HG02610 (cell line): ENCODE measurements around the gene ZSCAN10.
"Not testable (repeated sequence)": the region's sequence is repeated elsewhere in the genome, so short reads cannot be mapped to it uniquely, and the experiment has no call there.

ENCODE experiments used
- ATAC-seq: cut with Tn5 transposase; IDR thresholded peaks from one replicate; pipeline ENCODE4 v1.9.1; 2021; ENCODE audit warnings: mild to moderate bottlenecking, moderate library complexity; ENCODE audit not compliant: unreplicated experiment

The ZSCAN10 gene

GRCh38 chr16:3086596-3087242 is 12.4 kb downstream of the ZSCAN10 start:
- no peak for ATAC-seq

- no peak for ATAC-seq
Measured at GRCh38 chr16:3085868-3086595, 13.1 kb downstream of the ZSCAN10 start.

GRCh38 chr16:3084969-3085670 is 14.0 kb downstream of the ZSCAN10 start:
- no peak for ATAC-seq

GRCh38 chr16:3084491-3084890 is 14.6 kb downstream of the ZSCAN10 start:
- ATAC-seq: no peak

- ATAC-seq: not testable (repeated sequence)
Measured at GRCh38 chr16:3083408-3083807, 15.7 kb downstream of the ZSCAN10 start.

- not testable (repeated sequence) for ATAC-seq
Measured at GRCh38 chr16:3081957-3082356, 17.1 kb downstream of the ZSCAN10 start.

- ATAC-seq: no peak
Measured at GRCh38 chr16:3080024-3080423, 19.1 kb downstream of the ZSCAN10 start.

DNA sequence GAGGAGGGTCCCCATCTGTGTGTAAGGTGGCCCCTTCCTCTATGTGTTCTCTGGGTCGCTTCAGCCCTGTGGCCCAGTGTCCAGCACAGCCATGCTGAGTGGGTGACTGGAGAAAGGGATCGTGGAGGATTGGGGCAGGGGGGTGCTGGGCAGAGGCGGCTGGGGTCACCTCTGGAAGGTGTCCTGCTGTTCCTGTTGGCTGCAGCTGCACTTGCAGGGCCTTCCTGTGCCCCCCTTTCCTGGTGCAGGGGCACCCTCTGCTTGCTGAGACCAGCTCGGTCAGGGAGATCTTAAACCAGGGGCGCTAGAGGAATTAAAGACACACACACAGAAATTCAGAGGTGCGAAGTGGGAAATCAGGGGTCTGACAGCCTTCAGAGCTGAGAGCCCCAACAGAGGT is 22.5 kb downstream of the ZSCAN10 start:
- ATAC-seq: no peak

GRCh38 chr16:3075946-3076345 is 23.1 kb downstream of the ZSCAN10 start:
- not testable (repeated sequence) for ATAC-seq

DNA sequence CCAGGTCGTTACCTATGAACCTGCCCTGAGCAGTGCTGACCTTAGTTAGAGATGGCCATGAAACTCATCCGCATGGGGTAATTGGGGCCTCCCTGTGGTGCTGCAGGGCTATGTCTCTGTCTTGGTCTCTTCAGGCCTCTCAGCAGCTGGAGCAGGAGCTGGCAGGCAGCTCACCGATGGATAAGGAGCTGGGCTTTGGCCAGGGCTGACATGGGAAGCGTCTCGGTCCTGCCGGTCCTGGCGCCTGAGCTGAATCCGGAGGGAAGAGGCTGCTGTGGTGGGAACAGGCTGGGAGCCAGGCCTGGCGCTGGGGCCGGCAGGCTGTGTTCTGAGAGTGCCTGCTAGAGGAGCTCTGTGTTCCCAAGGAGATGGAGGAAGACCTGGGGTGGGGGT is 23.6 kb downstream of the ZSCAN10 start:
- ATAC-seq: no peak

- ATAC-seq: peak; percentile 89
Measured at GRCh38 chr16:3074860-3075522, 24.1 kb downstream of the ZSCAN10 start.

DNA sequence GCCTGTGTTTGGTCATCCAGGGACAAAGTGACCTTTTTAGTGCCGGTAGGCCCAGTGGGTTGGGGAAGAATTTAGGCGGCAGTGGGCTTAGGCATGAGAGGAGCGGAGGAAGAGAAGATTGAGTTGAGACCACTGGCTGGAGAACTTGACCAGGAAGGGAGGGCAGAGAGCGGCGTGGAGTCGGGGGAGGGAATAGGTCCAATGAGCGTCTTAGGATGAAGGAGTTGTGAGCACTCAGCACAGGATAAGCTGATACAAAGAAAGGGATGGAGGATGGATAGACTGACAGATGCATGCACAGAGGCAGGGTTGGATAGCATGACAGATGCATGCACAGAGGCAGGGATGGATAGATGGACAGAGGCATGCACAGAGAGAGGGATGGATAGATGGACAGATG is 25.6 kb downstream of the ZSCAN10 start:
- ATAC-seq: no peak

- not testable (repeated sequence) for ATAC-seq
Measured at GRCh38 chr16:3072576-3073263, 26.4 kb downstream of the ZSCAN10 start.

DNA sequence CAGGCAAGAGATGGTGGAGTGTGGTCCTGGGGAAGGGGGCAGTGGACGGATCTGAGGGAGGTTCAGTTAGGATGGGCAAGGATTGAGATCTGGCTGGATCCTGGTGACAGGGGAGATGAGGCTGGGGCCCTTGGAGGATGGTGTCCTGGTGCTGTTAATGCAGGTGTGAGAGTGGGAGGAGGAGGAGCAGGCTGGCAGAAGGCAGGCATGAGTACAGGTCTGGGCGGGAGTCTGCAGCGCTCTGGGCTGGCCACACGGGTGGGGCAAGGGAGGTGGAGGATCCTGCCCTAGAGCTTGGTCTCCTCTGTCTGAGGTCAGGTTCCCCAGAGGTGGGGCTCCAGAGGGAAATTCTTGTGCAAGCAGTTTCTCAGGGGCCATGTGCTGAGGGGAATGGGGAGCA is 26.9 kb downstream of the ZSCAN10 start:
- ATAC-seq: not testable (repeated sequence)

DNA sequence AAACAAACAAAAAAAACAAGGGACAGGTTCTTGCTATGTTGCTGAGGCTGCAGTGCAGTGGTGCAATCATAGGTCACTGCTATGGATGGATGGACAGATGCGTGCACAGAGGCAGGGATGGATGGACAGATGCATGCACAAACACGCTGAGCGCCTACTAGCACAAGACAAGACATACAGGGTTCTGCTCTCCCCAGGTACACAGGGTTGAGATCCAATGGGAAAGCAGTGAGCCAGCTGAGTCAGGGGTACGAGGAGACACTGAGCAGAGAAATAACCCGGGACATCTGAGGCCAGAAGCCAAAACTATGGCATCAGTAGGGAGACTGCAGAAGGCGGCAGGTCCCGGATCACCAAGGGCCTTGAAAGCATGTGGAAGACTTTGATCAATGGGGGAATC is 27.4 kb downstream of the ZSCAN10 start:
- ATAC-seq: no peak

- ATAC-seq: no peak
Measured at GRCh38 chr16:3070608-3071111, 28.4 kb downstream of the ZSCAN10 start.

GRCh38 chr16:3069146-3069545 is 29.9 kb downstream of the ZSCAN10 start:
- not testable (repeated sequence) for ATAC-seq

DNA sequence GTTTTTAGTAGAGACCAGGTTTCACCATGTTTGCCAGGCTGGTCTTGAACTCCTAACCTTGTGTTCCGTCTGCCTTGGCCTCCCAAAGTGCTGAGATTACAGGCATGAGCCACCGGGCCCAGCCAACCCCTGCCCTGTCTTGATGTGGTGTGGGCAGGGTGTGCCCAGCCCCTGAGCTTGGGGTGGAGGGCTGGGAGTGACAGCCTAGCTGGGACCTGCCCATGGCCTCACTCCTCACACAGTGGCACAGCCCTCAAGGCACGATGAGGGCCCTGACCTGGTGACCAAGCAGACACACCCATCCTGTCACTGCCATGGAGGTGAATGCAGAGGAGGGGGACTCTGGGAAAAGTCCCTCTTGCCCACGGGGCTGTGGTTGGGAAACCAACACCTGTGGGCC is 30.6 kb downstream of the ZSCAN10 start:
- no peak for ATAC-seq

DNA sequence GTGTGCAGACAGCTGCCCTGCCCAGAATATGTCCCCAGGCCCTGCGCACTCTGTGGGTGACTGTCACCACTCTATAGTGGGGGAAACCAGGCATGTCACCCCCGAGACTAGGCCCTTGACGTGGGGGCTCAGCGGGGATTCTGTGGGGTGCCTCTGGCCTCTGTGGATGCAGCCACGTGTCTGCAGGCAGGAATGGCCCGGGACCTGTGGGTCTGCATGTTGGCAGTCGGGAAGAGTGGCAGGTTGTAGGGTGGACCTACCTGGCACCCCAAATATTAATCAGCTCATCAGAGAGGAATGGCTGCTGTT is 32.7 kb downstream of the ZSCAN10 start:
- ATAC-seq: no peak

- ATAC-seq: no peak
Measured at GRCh38 chr16:3065742-3066439, 33.2 kb downstream of the ZSCAN10 start.
